ENCODE data around the gene ZNF497. TPM values are rescaled to one million over a fixed set of nuclear protein-coding genes. Genes with fewer than 3 reads are reported as not detected.

The ZNF497 gene
- total RNA-seq, 1 donor from 2014 or later = 3.4 TPM

- Histone ChIP-seq H3K9me3 (no peaks in the 10 kb centered on the region), H3K36me3 (no peaks in the 10 kb centered on the region), H3K27me3 (no peaks in the 10 kb centered on the region), H3K27ac (no peak within 1 kb of the TSS), H3K4me1 (peaks cover 47% of the 10 kb centered on the region), H3K4me3 (no peak within 1 kb of the TSS)
- intact Hi-C loops (cut with DNase I) = no loop called here
- no peak for DNase-seq (ENCODE audit: extremely low spot score in 2 of 2)
- TF ChIP-seq POLR2AphosphoS5 (IDR thresholded peaks at IDR 0.05; ENCODE audit: insufficient read depth in 1 of 2, low read depth in 1 of 2) (no peak), POLR2A (IDR thresholded peaks at IDR 0.05) (no peak)
Measured at GRCh38 chr19:58352760-58353671, 9.5 kb downstream of the ZNF497 start, which contains the start of gene A1BG. TSS of gene A1BG (minus strand) at chr19:58353492. CDS start at chr19:58353437, 55 bp downstream.

GRCh38 chr19:58351990-58352755 lies 10.4 kb downstream of the ZNF497 start:
- intact Hi-C loops (cut with DNase I) = no loop called here
- Histone ChIP-seq H3K27me3 (no peaks in the 10 kb centered on the region), H3K36me3 (no peaks in the 10 kb centered on the region), H3K27ac (no peak overlapping the region), H3K9me3 (no peaks in the 10 kb centered on the region), H3K4me3 (no peak overlapping the region), H3K4me1 (peaks cover 42% of the 10 kb centered on the region)
- DNase-seq (ENCODE audit: extremely low spot score in 2 of 2) = peak in 1 of 2 donors; percentile 67
- TF ChIP-seq CTCF (IDR thresholded peaks at IDR 0.05) (no peak), POLR2A (IDR thresholded peaks at IDR 0.05) (no peak), POLR2AphosphoS5 (IDR thresholded peaks at IDR 0.05; ENCODE audit: insufficient read depth in 1 of 2, low read depth in 1 of 2) (no peak)

GRCh38 chr19:58351558-58351878 lies 11.0 kb downstream of the ZNF497 start:
- no peak for DNase-seq (ENCODE audit: extremely low spot score in 2 of 2)
- Histone ChIP-seq H3K36me3 (no peaks in the 10 kb centered on the region), H3K27ac (no peak overlapping the region), H3K4me3 (no peak overlapping the region), H3K9me3 (no peaks in the 10 kb centered on the region), H3K4me1 (peaks cover 40% of the 10 kb centered on the region), H3K27me3 (no peaks in the 10 kb centered on the region)
- intact Hi-C loops (cut with DNase I) = no loop called here
- TF ChIP-seq POLR2A (IDR thresholded peaks at IDR 0.05) (no peak), CTCF (IDR thresholded peaks at IDR 0.05) (no peak), POLR2AphosphoS5 (IDR thresholded peaks at IDR 0.05; ENCODE audit: insufficient read depth in 1 of 2, low read depth in 1 of 2) (no peak)

- TF ChIP-seq POLR2AphosphoS5 (IDR thresholded peaks at IDR 0.05; ENCODE audit: insufficient read depth in 1 of 2, low read depth in 1 of 2) (no peak), POLR2A (IDR thresholded peaks at IDR 0.05) (no peak), CTCF (IDR thresholded peaks at IDR 0.05) (no peak)
- no peaks in the 10 kb centered on the region for H3K27me3 ChIP-seq
- H3K27ac ChIP-seq = no peak overlapping the region
- H3K36me3 ChIP-seq = no peaks in the 10 kb centered on the region
- no peak for DNase-seq (ENCODE audit: extremely low spot score in 2 of 2)
- no peaks in the 10 kb centered on the region for H3K9me3 ChIP-seq
- intact Hi-C loops (cut with DNase I) = no loop called here
- peaks cover 40% of the 10 kb centered on the region for H3K4me1 ChIP-seq
- H3K4me3 ChIP-seq = no peak overlapping the region
Measured at GRCh38 chr19:58350871-58351557, 11.5 kb downstream of the ZNF497 start.
